Osteoblast (primary cell): ENCODE data around the gene ACOT8. TPM values are rescaled to one million over a fixed set of nuclear protein-coding genes. Genes with fewer than 3 reads are reported as not detected.

ENCODE experiments used
- DNase-seq: peaks from one replicate; pipeline ENCODE4 v3.0.0; 2011; ENCODE audit warnings: low spot score, mixed read lengths; ENCODE audit not compliant: insufficient read length; ENCODE audit errors: missing footprints
- H2AFZ ChIP-seq: 2 replicates; pipeline ENCODE4 v1.6.0; 2011; ENCODE audit warnings: mild to moderate bottlenecking, low read length
- H3K27ac ChIP-seq: 2 replicates; pipeline ENCODE4 v1.5.1; 2011; ENCODE audit warnings: mild to moderate bottlenecking, low read depth, low read length, moderate library complexity
- H3K27me3 ChIP-seq: 2 replicates; pipeline ENCODE4 v1.6.0; 2012; ENCODE audit warnings: mild to moderate bottlenecking, control low read depth, inconsistent platforms, low read length, moderate library complexity; ENCODE audit not compliant: insufficient read depth
- H3K36me3 ChIP-seq: 2 replicates; pipeline ENCODE4 v1.5.1; 2011; ENCODE audit warnings: mild to moderate bottlenecking, low read length, control low read depth, moderate library complexity; ENCODE audit not compliant: insufficient read depth
- H3K4me1 ChIP-seq: 2 replicates; pipeline ENCODE4 v1.5.1; 2011; ENCODE audit warnings: mild to moderate bottlenecking, low read length, control low read depth, moderate library complexity; ENCODE audit not compliant: insufficient read depth
- H3K4me2 ChIP-seq: 2 replicates; pipeline ENCODE4 v1.6.0; 2011; ENCODE audit warnings: mild to moderate bottlenecking, low read length; ENCODE audit not compliant: insufficient read depth
- H3K4me3 ChIP-seq: fragments of 200-600 bp; sonication (generic); 3 replicates; pipeline ENCODE4 v1.5.1; 2012; ENCODE audit warnings: mild to moderate bottlenecking, low read length, inconsistent platforms; ENCODE audit not compliant: insufficient read depth
- H3K79me2 ChIP-seq: 2 replicates; pipeline ENCODE4 v1.6.0; 2012; ENCODE audit warnings: mild to moderate bottlenecking, low read length, control low read depth, inconsistent platforms; ENCODE audit not compliant: insufficient read depth
- H3K9me3 ChIP-seq: 2 replicates; pipeline ENCODE4 v1.5.1; 2011; ENCODE audit warnings: low read depth, low read length, control low read depth
- H4K20me1 ChIP-seq: 2 replicates; pipeline ENCODE4 v1.6.0; 2012; ENCODE audit warnings: mild to moderate bottlenecking, low read length, control low read depth; ENCODE audit not compliant: insufficient read depth
- CTCF ChIP-seq: IDR thresholded peaks from 2 replicates; pipeline ENCODE4 v1.5.1; 2011; ENCODE audit warnings: mild to moderate bottlenecking, low read depth, low read length, moderate library complexity; ENCODE audit errors: extremely low read depth
- total RNA-seq: library from RNA; depleted of rRNA; stranded (reverse); fragments of >200 nt; gene quantifications from 2 replicates; pipeline ENCODE4 v1.2.3, GENCODE V29; 2012

The ACOT8 gene
- total RNA-seq, 1 donor: 31.8 TPM

DNA sequence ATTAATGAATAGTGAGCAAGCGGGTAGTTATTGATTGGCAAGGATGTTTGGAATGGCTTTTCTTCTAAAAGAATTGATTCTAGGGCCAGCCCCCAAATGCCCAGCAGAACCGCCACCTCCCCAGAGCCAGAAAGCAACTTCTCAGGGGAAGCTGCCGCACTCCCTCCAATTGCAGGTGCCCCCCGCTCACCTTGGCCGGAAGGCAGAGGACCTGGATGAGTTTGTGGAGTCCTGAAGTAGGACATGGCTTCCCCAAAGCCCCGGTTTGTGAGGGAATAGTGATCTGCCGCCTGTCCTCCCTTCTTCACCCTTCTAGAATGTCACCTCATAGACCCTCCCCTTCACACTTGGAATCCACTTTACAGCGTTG lies 30.1 kb upstream of the ACOT8 start, which contains the start of gene SPATA25:
Gene SPATA25 (minus strand): TSS at position 277 of the 370 bp plus-strand sequence. CDS start 32 bp downstream, at position 245.
- H3K4me1 ChIP-seq: peaks cover 34% of the 10 kb centered on the region
- no peaks in the 10 kb centered on the region for H3K27me3 ChIP-seq
- peaks cover 10% of the 10 kb centered on the region for H4K20me1 ChIP-seq
- no peak for TF ChIP-seq CTCF
- no peak within 1 kb of the TSS for H3K4me3 ChIP-seq
- peaks cover 20% of the 10 kb centered on the region for H3K36me3 ChIP-seq
- DNase-seq: peak; percentile 42
- H3K79me2 ChIP-seq: peaks cover 27% of the 10 kb centered on the region
- no peaks in the 10 kb centered on the region for H3K9me3 ChIP-seq
- no peak within 1 kb of the TSS for H3K27ac ChIP-seq
- H3K4me2 ChIP-seq: no peak within 1 kb of the TSS
- no peak within 1 kb of the TSS for H2AFZ ChIP-seq

- H3K27ac ChIP-seq: no peak overlapping the region
- no peak overlapping the region for H2AFZ ChIP-seq
- H3K4me1 ChIP-seq: peaks cover 28% of the 10 kb centered on the region
- peaks cover 25% of the 10 kb centered on the region for H3K79me2 ChIP-seq
- H3K9me3 ChIP-seq: no peaks in the 10 kb centered on the region
- TF ChIP-seq CTCF: no peak
- peaks cover 6% of the 10 kb centered on the region for H4K20me1 ChIP-seq
- no peak overlapping the region for H3K4me2 ChIP-seq
- peaks cover 20% of the 10 kb centered on the region for H3K36me3 ChIP-seq
- H3K27me3 ChIP-seq: no peaks in the 10 kb centered on the region
- no peak overlapping the region for H3K4me3 ChIP-seq
- peak; percentile 56 for DNase-seq
Measured at GRCh38 chr20:45886590-45887345, 29.6 kb upstream of the ACOT8 start.

DNA sequence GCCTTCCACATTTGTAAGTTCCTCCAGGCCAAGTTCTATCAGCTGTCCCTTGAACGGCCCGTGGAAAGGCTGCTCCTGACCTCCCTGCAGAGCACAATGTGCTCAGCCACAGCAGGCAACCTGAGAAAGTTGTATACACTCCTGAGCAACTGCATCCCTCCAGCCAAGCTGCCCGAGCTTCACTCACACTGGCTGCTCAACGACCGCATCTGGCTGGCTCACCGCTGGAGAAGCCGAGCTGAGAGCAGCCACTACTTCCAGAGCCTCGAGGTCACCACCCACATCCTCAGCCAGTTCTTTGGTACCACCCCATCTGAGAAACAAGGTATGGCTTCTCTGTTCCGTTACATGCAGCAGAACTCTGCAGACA lies 25.9 kb upstream of the ACOT8 start:
- H3K4me2 ChIP-seq: no peak overlapping the region
- H3K27me3 ChIP-seq: no peaks in the 10 kb centered on the region
- peaks cover 6% of the 10 kb centered on the region for H4K20me1 ChIP-seq
- DNase-seq: no peak
- peaks cover 19% of the 10 kb centered on the region for H3K4me1 ChIP-seq
- no peak overlapping the region for H3K27ac ChIP-seq
- H3K36me3 ChIP-seq: peaks cover 23% of the 10 kb centered on the region
- H2AFZ ChIP-seq: no peak overlapping the region
- H3K9me3 ChIP-seq: no peaks in the 10 kb centered on the region
- H3K79me2 ChIP-seq: peaks cover 25% of the 10 kb centered on the region
- TF ChIP-seq CTCF: no peak
- H3K4me3 ChIP-seq: no peak overlapping the region

DNA sequence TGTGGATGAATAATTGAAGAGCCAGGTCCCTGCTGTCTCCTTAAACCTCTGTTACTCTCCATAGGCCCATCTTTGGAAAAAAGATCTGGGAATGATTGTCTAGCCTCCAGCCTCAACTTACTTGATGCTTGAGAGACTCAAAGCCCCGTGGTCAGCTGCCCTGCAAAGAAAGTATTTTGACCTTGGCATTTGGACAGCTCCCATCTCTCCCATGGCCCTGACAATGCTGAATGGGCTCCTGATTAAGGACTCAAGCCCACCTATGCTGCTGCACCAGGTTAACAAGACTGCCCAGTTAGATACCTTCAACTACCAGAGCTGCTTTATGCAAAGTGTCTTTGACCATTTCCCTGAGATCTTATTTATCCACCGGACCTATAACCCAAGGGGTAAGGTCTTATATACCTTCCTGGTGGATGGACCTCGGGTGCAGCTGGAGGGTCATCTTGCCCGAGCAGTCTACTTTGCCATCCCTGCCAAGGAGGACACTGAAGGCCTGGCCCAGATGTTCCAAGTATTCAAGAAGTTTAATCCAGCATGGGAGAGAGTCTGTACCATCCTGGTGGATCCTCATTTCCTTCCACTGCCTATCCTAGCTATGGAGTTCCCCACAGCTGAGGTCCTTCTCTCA lies 25.4 kb upstream of the ACOT8 start:
- Histone ChIP-seq H4K20me1 (peaks cover 6% of the 10 kb centered on the region), H2AFZ (no peak overlapping the region), H3K27ac (no peak overlapping the region), H3K4me2 (no peak overlapping the region), H3K36me3 (peaks cover 27% of the 10 kb centered on the region), H3K9me3 (no peaks in the 10 kb centered on the region), H3K4me1 (peaks cover 19% of the 10 kb centered on the region), H3K79me2 (peaks cover 25% of the 10 kb centered on the region), H3K4me3 (no peak overlapping the region), H3K27me3 (no peaks in the 10 kb centered on the region)
- DNase-seq: no peak
- TF ChIP-seq CTCF: no peak
